Measurements from ENCODE around the gene RFC2. TPM values are rescaled to one million over a fixed set of nuclear protein-coding genes. Genes with fewer than 3 reads are reported as not detected.

The RFC2 gene
- total RNA-seq, 1 experiment from 2014 or later, result 73.6 TPM

DNA sequence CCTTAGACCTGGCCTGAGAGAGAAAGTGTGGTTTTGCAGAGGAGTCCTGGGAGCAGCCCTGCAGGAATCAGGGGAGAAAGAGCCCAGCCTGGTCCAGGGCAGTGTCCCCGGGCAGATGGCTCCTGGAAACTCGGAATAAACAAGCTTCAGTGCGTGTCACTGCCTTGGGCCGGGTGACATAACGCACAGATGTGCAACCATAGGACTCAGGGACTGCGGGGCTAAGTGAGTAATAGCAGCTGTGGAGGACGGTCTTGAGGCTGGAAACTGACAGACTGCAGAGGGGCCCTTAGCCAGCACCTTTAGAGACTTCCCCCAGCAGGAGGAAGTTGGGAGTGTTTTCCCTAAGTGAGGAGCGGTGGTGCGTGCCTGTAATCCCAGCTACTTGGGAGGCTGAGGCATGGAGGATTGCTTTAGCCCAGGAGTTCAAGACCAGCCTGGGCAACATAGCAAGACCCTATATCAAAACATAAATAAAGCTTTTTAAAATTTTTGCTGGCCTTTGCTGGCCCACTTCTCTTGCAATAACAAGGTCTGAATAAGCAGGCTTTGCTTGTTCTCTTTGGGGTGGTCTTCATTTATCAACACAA, 29.8 kb upstream of the RFC2 start:
- Histone ChIP-seq H3K56ac (ENCODE audit: insufficient read length, low read depth, low read length) (no peak overlapping the region), H3K9me3 (ENCODE audit: control insufficient read depth, low read depth, low read length) (no peaks in the 10 kb centered on the region), H4K5ac (ENCODE audit: insufficient read length, low read depth, low read length) (no peak overlapping the region), H3T11ph (ENCODE audit: low read length) (no peak overlapping the region), H3K14ac (ENCODE audit: insufficient read depth, low read length) (no peak overlapping the region), H3K4me1 (ENCODE audit: insufficient read depth, low read length) (no peaks in the 10 kb centered on the region; the same call in 1 of the 2 replicates), H2AFZ (ENCODE audit: low read length) (no peak overlapping the region), H2BK120ac (ENCODE audit: low read depth, low read length, poor library complexity, severe bottlenecking) (no peak overlapping the region), H3K79me2 (ENCODE audit: insufficient read depth, low read length) (no peaks in the 10 kb centered on the region), H4K20me1 (ENCODE audit: control insufficient read depth, insufficient read depth, insufficient read length) (no peaks in the 10 kb centered on the region), H2BK12ac (ENCODE audit: insufficient read length, low read depth, low read length) (no peak overlapping the region), H3K27me3 (ENCODE audit: insufficient read depth, low read length) (no peaks in the 10 kb centered on the region), H3K27ac (ENCODE audit: insufficient read length, low read depth, low read length) (no peak overlapping the region), H3K23me2 (ENCODE audit: insufficient read length, low read depth, low read length, poor library complexity, severe bottlenecking) (peaks cover 2% of the 10 kb centered on the region), H3K23ac (ENCODE audit: insufficient read length, low read depth, low read length) (no peak overlapping the region), H2BK20ac (ENCODE audit: low read depth, low read length, poor library complexity, severe bottlenecking) (no peak overlapping the region), H2BK15ac (ENCODE audit: low read depth, low read length) (no peak overlapping the region), H2AK5ac (ENCODE audit: insufficient read length, low read length) (no peak overlapping the region), H3K4me2 (ENCODE audit: insufficient read depth, insufficient read length, low read length) (no peak overlapping the region), H3K79me1 (ENCODE audit: insufficient read depth, low read depth, low read length, poor library complexity, severe bottlenecking) (no peaks in the 10 kb centered on the region), H3K4ac (ENCODE audit: low read depth, low read length) (no peak overlapping the region), H4K91ac (ENCODE audit: insufficient read length, low read depth, low read length) (no peak overlapping the region), H2BK5ac (ENCODE audit: insufficient read length, low read length) (no peak overlapping the region), H4K8ac (replicated peaks; ENCODE audit: insufficient read length, low read depth, low read length) (no peak overlapping the region), H3K9ac (ENCODE audit: extremely low read depth, insufficient read length, low read length) (no peak overlapping the region), H3K18ac (ENCODE audit: insufficient read length, low read depth, low read length) (no peak overlapping the region)
- peaks cover 33 to 47% of the 10 kb centered on the region in 2 experiments for H3K4me1 Mint-ChIP-seq
- TF ChIP-seq, protein P1, sequence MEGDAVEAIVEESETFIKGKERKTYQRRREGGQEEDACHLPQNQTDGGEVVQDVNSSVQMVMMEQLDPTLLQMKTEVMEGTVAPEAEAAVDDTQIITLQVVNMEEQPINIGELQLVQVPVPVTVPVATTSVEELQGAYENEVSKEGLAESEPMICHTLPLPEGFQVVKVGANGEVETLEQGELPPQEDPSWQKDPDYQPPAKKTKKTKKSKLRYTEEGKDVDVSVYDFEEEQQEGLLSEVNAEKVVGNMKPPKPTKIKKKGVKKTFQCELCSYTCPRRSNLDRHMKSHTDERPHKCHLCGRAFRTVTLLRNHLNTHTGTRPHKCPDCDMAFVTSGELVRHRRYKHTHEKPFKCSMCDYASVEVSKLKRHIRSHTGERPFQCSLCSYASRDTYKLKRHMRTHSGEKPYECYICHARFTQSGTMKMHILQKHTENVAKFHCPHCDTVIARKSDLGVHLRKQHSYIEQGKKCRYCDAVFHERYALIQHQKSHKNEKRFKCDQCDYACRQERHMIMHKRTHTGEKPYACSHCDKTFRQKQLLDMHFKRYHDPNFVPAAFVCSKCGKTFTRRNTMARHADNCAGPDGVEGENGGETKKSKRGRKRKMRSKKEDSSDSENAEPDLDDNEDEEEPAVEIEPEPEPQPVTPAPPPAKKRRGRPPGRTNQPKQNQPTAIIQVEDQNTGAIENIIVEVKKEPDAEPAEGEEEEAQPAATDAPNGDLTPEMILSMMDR (conservative IDR thresholded peaks at IDR 0.05), result no peak
- no peak for DNase-seq
- WGBS (ENCODE audit: extremely low coverage, insufficient read length, low lambda C conversion rate), result no CpG with 5 or more reads among the region's 9 CpGs
- H3K27ac Mint-ChIP-seq, result peak overlapping the region in 1 of 3 experiments; percentile 27; a peak in 1 of 7 replicates
- no peaks in the 10 kb centered on the region; a peak in 1 of 5 replicates for H3K9me3 Mint-ChIP-seq
- peaks cover 36% of the 10 kb centered on the region for H3K27me3 Mint-ChIP-seq (ENCODE audit: low read depth)
- H3K36me3 Mint-ChIP-seq (ENCODE audit: insufficient read depth in 1 of 3, low read depth in 3 of 3), result no peaks in the 10 kb centered on the region; a peak in 1 of 7 replicates
- peak overlapping the region in 1 of 2 experiments; percentile 23; a peak in 1 of 5 replicates for H3K4me3 Mint-ChIP-seq

Data from H9 (cell line).